HepG2 (cell line): Measurements from ENCODE around the gene DENND4B. TPM values are rescaled to one million over a fixed set of nuclear protein-coding genes. Genes with fewer than 3 reads are reported as not detected.

Experiments used
- AKAP8 ChIP-seq: sonication (generic); formaldehyde crosslinking; IDR thresholded peaks from 2 replicates; pipeline ENCODE4 v1.5.1; 2020; ENCODE audit warnings: mild to moderate bottlenecking, missing genetic modification reagents
- IRX3 ChIP-seq: sonication (generic); formaldehyde crosslinking; IDR thresholded peaks from 2 replicates; pipeline ENCODE4 v1.8.1; 2023; ENCODE audit warnings: mild to moderate bottlenecking, low read depth, missing genetic modification reagents, borderline replicate concordance
- SYNCRIP ChIP-seq: fragments of 200-400 bp; formaldehyde crosslinking; IDR thresholded peaks from 2 replicates; pipeline ENCODE4 v1.6.1; 2018; ENCODE audit warnings: mild to moderate bottlenecking, low read depth, low read length; ENCODE audit not compliant: insufficient read depth
- ZNF510 ChIP-seq: sonication (generic); formaldehyde crosslinking; IDR thresholded peaks from 2 replicates; pipeline ENCODE4 v1.4.0; 2020; ENCODE audit warnings: low read depth, mild to moderate bottlenecking, missing genetic modification reagents
- ZNF724P ChIP-seq: sonication (generic); formaldehyde crosslinking; IDR thresholded peaks from 2 replicates; pipeline ENCODE4 v1.8.0; 2022; ENCODE audit warnings: missing genetic modification reagents, borderline replicate concordance
- polyA plus RNA-seq, 8 experiments: library from polyadenylated mRNA; depleted of rRNA in 3 of 8; stranded (reverse) in 7 of 8; unstranded in 1 of 8; fragments of >200 nt; fragmentation: Illumina TruSeq in 4 of 8; extraction: Trizol in 4 of 8; gene quantifications; 2 replicates each; pipeline versions ENCODE4 v1.2.1 to v1.2.3, GENCODE V29; 2011 to 2016; ENCODE audit warnings: low read depth in 4 of 8, missing spikeins in 1 of 8, mixed read lengths in 1 of 8; ENCODE audit not compliant: insufficient read depth in 1 of 8
- total RNA-seq, 5 experiments: library from RNA; depleted of rRNA; stranded (reverse); fragments of >200 nt; fragmentation: Illumina TruSeq; extraction: Trizol; gene quantifications; 2 replicates each; pipeline ENCODE4 v1.2.3, GENCODE V29; 2016; ENCODE audit warnings: low read depth in 1 of 5
- TF ChIP-seq, protein P1 (sequence below): sonication (generic); formaldehyde crosslinking; IDR thresholded peaks from 2 replicates; pipeline ENCODE4 v1.4.0; 2020; ENCODE audit warnings: missing genetic modification reagents
- TF ChIP-seq, protein P2 (sequence below): sonication (generic); formaldehyde crosslinking; IDR thresholded peaks from 2 replicates; pipeline ENCODE4 v1.9.0; 2021; ENCODE audit warnings: mild to moderate bottlenecking, missing genetic modification reagents
- TF ChIP-seq, protein P3 (sequence below): IDR thresholded peaks from 2 replicates; pipeline ENCODE4 v1.6.1; 2016; ENCODE audit warnings: missing genetic modification reagents, missing compliant biosample characterization

Gene DENND4B
- total and polyA plus RNA-seq, 2 of the 13 experiments (the other 11 are each of a cell fraction or from before 2014, with no cell fraction given), result 15.1 to 20.3 TPM

DNA sequence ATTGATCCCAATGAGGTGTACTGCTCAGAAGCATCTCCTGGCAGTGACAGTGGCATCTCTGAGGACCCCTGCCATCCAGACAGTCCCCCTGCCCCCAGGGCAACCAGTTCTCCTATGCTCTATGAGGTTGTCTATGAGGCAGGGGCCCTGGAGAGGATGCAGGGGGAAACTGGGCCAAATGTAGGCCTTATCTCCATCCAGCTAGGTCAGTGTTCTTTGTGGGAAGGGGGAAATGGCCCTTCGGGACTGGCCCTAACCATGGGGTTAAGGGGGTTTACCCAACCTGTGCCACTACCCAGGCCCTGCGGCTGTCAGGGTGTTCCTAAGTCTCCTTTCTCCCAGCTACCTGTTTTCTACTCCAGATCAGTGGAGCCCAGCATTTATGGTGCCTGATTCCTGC lies 22.5 kb upstream of the DENND4B start (continued):
- no peak for TF ChIP-seq ZNF510
- TF ChIP-seq, protein P1, sequence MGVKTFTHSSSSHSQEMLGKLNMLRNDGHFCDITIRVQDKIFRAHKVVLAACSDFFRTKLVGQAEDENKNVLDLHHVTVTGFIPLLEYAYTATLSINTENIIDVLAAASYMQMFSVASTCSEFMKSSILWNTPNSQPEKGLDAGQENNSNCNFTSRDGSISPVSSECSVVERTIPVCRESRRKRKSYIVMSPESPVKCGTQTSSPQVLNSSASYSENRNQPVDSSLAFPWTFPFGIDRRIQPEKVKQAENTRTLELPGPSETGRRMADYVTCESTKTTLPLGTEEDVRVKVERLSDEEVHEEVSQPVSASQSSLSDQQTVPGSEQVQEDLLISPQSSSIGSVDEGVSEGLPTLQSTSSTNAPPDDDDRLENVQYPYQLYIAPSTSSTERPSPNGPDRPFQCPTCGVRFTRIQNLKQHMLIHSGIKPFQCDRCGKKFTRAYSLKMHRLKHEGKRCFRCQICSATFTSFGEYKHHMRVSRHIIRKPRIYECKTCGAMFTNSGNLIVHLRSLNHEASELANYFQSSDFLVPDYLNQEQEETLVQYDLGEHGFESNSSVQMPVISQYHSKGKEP (CRISPR knock-in tag), result no peak
- TF ChIP-seq, protein P2, sequence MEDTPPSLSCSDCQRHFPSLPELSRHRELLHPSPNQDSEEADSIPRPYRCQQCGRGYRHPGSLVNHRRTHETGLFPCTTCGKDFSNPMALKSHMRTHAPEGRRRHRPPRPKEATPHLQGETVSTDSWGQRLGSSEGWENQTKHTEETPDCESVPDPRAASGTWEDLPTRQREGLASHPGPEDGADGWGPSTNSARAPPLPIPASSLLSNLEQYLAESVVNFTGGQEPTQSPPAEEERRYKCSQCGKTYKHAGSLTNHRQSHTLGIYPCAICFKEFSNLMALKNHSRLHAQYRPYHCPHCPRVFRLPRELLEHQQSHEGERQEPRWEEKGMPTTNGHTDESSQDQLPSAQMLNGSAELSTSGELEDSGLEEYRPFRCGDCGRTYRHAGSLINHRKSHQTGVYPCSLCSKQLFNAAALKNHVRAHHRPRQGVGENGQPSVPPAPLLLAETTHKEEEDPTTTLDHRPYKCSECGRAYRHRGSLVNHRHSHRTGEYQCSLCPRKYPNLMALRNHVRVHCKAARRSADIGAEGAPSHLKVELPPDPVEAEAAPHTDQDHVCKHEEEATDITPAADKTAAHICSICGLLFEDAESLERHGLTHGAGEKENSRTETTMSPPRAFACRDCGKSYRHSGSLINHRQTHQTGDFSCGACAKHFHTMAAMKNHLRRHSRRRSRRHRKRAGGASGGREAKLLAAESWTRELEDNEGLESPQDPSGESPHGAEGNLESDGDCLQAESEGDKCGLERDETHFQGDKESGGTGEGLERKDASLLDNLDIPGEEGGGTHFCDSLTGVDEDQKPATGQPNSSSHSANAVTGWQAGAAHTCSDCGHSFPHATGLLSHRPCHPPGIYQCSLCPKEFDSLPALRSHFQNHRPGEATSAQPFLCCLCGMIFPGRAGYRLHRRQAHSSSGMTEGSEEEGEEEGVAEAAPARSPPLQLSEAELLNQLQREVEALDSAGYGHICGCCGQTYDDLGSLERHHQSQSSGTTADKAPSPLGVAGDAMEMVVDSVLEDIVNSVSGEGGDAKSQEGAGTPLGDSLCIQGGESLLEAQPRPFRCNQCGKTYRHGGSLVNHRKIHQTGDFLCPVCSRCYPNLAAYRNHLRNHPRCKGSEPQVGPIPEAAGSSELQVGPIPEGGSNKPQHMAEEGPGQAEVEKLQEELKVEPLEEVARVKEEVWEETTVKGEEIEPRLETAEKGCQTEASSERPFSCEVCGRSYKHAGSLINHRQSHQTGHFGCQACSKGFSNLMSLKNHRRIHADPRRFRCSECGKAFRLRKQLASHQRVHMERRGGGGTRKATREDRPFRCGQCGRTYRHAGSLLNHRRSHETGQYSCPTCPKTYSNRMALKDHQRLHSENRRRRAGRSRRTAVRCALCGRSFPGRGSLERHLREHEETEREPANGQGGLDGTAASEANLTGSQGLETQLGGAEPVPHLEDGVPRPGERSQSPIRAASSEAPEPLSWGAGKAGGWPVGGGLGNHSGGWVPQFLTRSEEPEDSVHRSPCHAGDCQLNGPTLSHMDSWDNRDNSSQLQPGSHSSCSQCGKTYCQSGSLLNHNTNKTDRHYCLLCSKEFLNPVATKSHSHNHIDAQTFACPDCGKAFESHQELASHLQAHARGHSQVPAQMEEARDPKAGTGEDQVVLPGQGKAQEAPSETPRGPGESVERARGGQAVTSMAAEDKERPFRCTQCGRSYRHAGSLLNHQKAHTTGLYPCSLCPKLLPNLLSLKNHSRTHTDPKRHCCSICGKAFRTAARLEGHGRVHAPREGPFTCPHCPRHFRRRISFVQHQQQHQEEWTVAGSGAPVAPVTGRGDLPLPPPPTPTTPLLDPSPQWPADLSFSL (CRISPR knock-in tag), result no peak
- no peak for TF ChIP-seq ZNF724P
- no peak for TF ChIP-seq SYNCRIP
- TF ChIP-seq AKAP8, result no peak
- TF ChIP-seq, protein P3, sequence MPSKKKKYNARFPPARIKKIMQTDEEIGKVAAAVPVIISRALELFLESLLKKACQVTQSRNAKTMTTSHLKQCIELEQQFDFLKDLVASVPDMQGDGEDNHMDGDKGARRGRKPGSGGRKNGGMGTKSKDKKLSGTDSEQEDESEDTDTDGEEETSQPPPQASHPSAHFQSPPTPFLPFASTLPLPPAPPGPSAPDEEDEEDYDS, result no peak
- TF ChIP-seq IRX3, result no peak
